Neural cell (in vitro differentiated cells): Measurements from ENCODE around the gene CCDC40. TPM values are rescaled to one million over a fixed set of nuclear protein-coding genes. Genes with fewer than 3 reads are reported as not detected.

Source experiments
- H2AFZ ChIP-seq: fragments of 200-600, 300-800 bp; sonication (generic), shearing (Covaris generic); 2 replicates; pipeline ENCODE4 v1.6.0; 2014; ENCODE audit warnings: low read depth, mild to moderate bottlenecking, antibody characterized with exemption, low read length, moderate library complexity
- H3F3A ChIP-seq: fragments of 200-600 bp; shearing (Covaris generic); 2 replicates; pipeline ENCODE4 v1.6.1; 2016; ENCODE audit warnings: mild to moderate bottlenecking, moderate library complexity, mixed read lengths, antibody characterized with exemption, low read length; ENCODE audit not compliant: insufficient read depth, poor library complexity, severe bottlenecking
- H3K27ac ChIP-seq: fragments of 200-600, 300-800 bp; sonication (generic), shearing (Covaris generic); 2 replicates; pipeline ENCODE4 v1.5.1; 2014; ENCODE audit warnings: mild to moderate bottlenecking, low read length, moderate library complexity
- H3K27me3 ChIP-seq: fragments of 300-800, 200-600 bp; sonication (generic), shearing (Covaris generic); 2 replicates; pipeline ENCODE4 v1.6.0; 2014; ENCODE audit warnings: mild to moderate bottlenecking, low read depth, low read length, moderate library complexity; ENCODE audit not compliant: insufficient read depth
- H3K36me3 ChIP-seq: fragments of 300-800, 200-600 bp; sonication (generic), shearing (Covaris generic); 2 replicates; pipeline ENCODE4 v1.5.1; 2014; ENCODE audit warnings: mild to moderate bottlenecking, antibody characterized with exemption, low read length, moderate library complexity; ENCODE audit not compliant: insufficient read depth
- H3K4me2 ChIP-seq: fragments of 300-800, 200-600 bp; sonication (generic), shearing (Covaris generic); 2 replicates; pipeline ENCODE4 v1.6.0; 2014; ENCODE audit warnings: mild to moderate bottlenecking, low read length
- H3K4me3 ChIP-seq: fragments of 300-800, 200-600 bp; sonication (generic), shearing (Covaris generic); 2 replicates; pipeline ENCODE4 v1.5.1; 2014; ENCODE audit warnings: mild to moderate bottlenecking, low read length, moderate library complexity
- H3K79me2 ChIP-seq: fragments of 200-600 bp; shearing (Covaris generic); replicated peaks from 2 replicates; pipeline ENCODE4 v1.6.0; 2014; ENCODE audit warnings: mild to moderate bottlenecking, low read length, moderate library complexity; ENCODE audit not compliant: insufficient read depth
- H3K9ac ChIP-seq: fragments of 300-800, 200-600 bp; sonication (generic), shearing (Covaris generic); 2 replicates; pipeline ENCODE4 v1.6.1; 2016; ENCODE audit warnings: mild to moderate bottlenecking, low read length, mixed read lengths
- H3K9me2 ChIP-seq: fragments of 200-600 bp; shearing (Covaris generic); 2 replicates; pipeline ENCODE4 v1.6.1; 2016; ENCODE audit warnings: mild to moderate bottlenecking, low read length, mixed read lengths; ENCODE audit not compliant: insufficient read depth
- H3K9me3 ChIP-seq: fragments of 200-600, 300-800 bp; sonication (generic), shearing (Covaris generic); 2 replicates; pipeline ENCODE4 v1.6.1; 2016; ENCODE audit warnings: mild to moderate bottlenecking, mixed run types, low read length, moderate library complexity, mixed read lengths
- H4K20me1 ChIP-seq: fragments of 200-600 bp; shearing (Covaris generic); 2 replicates; pipeline ENCODE4 v1.6.1; 2016; ENCODE audit warnings: mild to moderate bottlenecking, mixed run types; ENCODE audit not compliant: insufficient read depth
- EP300 ChIP-seq: fragments of 450-650 bp; conservative IDR thresholded peaks from 2 replicates; pipeline ENCODE4 v1.6.1; 2014; ENCODE audit warnings: antibody characterized with exemption, mild to moderate bottlenecking, moderate library complexity; ENCODE audit not compliant: poor library complexity, severe bottlenecking
- EZH2 ChIP-seq: fragments of 200-600, 300-800 bp; shearing (Covaris generic), sonication (generic); IDR thresholded peaks from 2 replicates; pipeline ENCODE4 v1.6.1; 2014; ENCODE audit warnings: antibody characterized with exemption, low read length, borderline replicate concordance, mild to moderate bottlenecking; ENCODE audit not compliant: insufficient read depth, poor library complexity, severe bottlenecking
- MXI1 ChIP-seq: fragments of 450-650 bp; conservative IDR thresholded peaks from 2 replicates; pipeline ENCODE4 v1.6.1; 2014; ENCODE audit warnings: antibody characterized with exemption, mild to moderate bottlenecking; ENCODE audit not compliant: poor library complexity, severe bottlenecking
- POLR2AphosphoS5 ChIP-seq: IDR thresholded peaks from 2 replicates; pipeline ENCODE4 v1.6.1; 2012
- RAD21 ChIP-seq: fragments of 450-650 bp; conservative IDR thresholded peaks from 2 replicates; pipeline ENCODE4 v1.6.1; 2014; ENCODE audit warnings: antibody characterized with exemption, mild to moderate bottlenecking, moderate library complexity
- REST ChIP-seq: IDR thresholded peaks from 2 replicates; pipeline ENCODE4 v1.6.1; 2012; ENCODE audit warnings: borderline replicate concordance
- SMC3 ChIP-seq: fragments of 450-650 bp; conservative IDR thresholded peaks from 2 replicates; pipeline ENCODE4 v1.6.1; 2014; ENCODE audit warnings: antibody characterized with exemption, mild to moderate bottlenecking, moderate library complexity; ENCODE audit not compliant: poor library complexity
- TAF1 ChIP-seq: IDR thresholded peaks from 2 replicates; pipeline ENCODE4 v1.6.1; 2012; ENCODE audit warnings: low read depth
- polyA plus RNA-seq: library from polyadenylated mRNA; depleted of rRNA; stranded (reverse); fragments of >200 nt; gene quantifications from 2 replicates; pipeline ENCODE4 v1.2.3, GENCODE V29; 2014
- TF ChIP-seq, protein P1 (sequence below): fragments of 450-650 bp; IDR thresholded peaks from 2 replicates; pipeline ENCODE4 v1.5.1; 2014; ENCODE audit warnings: antibody characterized with exemption, mild to moderate bottlenecking, moderate library complexity; ENCODE audit not compliant: poor library complexity, severe bottlenecking

The CCDC40 gene
- polyA plus RNA-seq, 1 donor from 2014 or later = 5.5 TPM

DNA sequence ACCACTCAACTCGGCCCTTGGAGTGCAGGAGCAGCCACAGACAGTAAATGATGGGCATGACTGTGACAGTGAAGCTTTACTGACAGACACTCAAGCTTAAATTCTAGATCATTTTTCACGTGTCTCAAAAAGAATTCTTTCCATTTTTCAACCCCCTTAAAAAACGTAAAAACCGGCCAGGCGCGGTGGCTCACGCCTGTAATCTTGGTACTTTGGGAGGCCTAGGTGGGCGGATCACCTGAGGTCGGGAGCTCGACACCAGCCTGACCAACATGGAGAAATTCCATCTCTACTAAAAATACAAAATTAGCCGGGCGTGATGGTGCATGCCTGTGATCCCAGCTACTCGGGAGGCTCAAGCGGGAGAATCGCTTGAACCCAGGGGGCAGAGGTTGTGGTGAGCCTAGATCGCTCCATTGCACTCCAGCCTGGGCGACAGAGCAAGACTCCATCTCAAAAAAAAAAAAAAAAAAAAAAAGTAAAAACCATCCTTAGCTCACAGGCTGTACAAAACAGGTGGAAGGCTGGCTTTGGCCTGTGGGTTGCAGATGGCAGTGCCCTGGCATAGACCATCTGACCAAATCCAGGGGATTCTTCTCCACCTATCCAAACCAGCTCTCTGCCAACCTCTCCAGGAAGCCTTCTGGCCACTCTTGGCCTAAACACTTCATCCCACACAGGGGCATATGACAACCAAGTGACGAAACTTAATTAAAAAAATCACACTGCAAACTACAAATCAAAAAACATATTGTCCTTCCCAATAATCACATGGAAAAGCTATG lies 19.0 kb upstream of the CCDC40 start (continued):
- TF ChIP-seq RAD21 (no peak), EP300 (no peak)

DNA sequence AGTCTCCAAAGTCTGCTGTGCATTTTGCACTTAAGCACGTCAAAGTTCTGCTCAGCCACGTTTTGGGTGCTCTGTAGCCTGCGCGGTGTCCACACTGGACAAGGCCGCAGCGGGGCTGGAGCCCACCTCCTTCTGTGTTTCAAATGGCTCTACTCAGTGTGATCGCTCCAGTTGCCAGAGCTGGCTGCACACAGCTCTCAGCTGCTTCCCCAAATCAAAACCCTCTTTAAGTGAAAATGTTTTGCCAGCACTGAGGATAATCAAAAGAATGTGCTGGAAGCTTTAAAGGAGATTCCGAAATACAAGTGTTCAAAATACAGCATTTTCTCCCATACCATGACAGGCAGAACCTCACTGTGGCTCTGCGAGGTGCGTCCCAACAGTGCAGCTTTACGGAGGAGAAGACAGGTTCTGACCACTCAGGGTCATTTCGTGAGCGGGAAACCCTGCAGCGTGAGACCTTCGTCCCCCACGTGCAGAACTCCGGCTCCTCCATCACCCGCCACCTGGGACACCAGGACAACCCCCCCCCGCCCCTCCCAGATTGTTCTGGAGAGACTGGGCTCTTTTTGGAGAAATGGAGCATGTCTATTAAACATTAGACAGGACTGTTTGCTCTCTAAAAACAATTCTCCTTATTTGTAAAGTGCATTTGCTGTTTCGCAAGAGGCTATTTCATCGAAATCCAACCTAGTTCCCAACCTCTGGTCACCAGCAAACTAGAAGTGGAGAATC lies 17.4 kb upstream of the CCDC40 start:
- H4K20me1 ChIP-seq = no peaks in the 10 kb centered on the region

DNA sequence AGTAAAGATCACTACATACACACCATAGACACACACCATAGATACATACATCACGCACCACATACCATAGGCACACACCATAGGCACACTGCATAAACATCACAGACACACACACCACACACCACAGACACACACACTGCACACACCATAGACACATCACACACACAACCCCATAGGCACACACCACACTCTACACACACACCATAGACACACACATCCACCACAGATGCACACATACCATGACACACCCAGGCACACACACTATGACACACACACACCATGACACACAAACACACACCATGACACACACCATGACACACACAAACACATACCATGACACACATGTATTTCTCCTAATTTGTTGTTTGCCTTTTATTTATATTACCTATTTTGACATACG lies 14.8 kb upstream of the CCDC40 start:
- no peak overlapping the region for H3K4me2 ChIP-seq
- no peak overlapping the region for H3K27ac ChIP-seq
- no peak overlapping the region for H3K4me3 ChIP-seq
- no peaks in the 10 kb centered on the region for H3K9me3 ChIP-seq
- H3K27me3 ChIP-seq = no peaks in the 10 kb centered on the region
- no peaks in the 10 kb centered on the region for H3K36me3 ChIP-seq
- H3K9ac ChIP-seq = no peak overlapping the region
- H2AFZ ChIP-seq = no peak overlapping the region
- no peaks in the 10 kb centered on the region for H3F3A ChIP-seq
- H3K79me2 ChIP-seq = peaks cover 9% of the 10 kb centered on the region
- H4K20me1 ChIP-seq = no peaks in the 10 kb centered on the region
- TF ChIP-seq, protein P1, sequence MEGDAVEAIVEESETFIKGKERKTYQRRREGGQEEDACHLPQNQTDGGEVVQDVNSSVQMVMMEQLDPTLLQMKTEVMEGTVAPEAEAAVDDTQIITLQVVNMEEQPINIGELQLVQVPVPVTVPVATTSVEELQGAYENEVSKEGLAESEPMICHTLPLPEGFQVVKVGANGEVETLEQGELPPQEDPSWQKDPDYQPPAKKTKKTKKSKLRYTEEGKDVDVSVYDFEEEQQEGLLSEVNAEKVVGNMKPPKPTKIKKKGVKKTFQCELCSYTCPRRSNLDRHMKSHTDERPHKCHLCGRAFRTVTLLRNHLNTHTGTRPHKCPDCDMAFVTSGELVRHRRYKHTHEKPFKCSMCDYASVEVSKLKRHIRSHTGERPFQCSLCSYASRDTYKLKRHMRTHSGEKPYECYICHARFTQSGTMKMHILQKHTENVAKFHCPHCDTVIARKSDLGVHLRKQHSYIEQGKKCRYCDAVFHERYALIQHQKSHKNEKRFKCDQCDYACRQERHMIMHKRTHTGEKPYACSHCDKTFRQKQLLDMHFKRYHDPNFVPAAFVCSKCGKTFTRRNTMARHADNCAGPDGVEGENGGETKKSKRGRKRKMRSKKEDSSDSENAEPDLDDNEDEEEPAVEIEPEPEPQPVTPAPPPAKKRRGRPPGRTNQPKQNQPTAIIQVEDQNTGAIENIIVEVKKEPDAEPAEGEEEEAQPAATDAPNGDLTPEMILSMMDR = no peak
- TF ChIP-seq REST (no peak), MXI1 (no peak), TAF1 (no peak), RAD21 (no peak), SMC3 (no peak), POLR2AphosphoS5 (no peak), EP300 (no peak), EZH2 (no peak)
- no peaks in the 10 kb centered on the region for H3K9me2 ChIP-seq

More for the DNA sequence above, 17.4 kb upstream of the CCDC40 start:
- no peak overlapping the region for H2AFZ ChIP-seq
- H3K27me3 ChIP-seq = no peaks in the 10 kb centered on the region
- no peak overlapping the region for H3K9ac ChIP-seq
- H3K36me3 ChIP-seq = no peaks in the 10 kb centered on the region
- no peaks in the 10 kb centered on the region for H3K9me2 ChIP-seq
- H3K4me2 ChIP-seq = no peak overlapping the region
- no peak overlapping the region for H3K27ac ChIP-seq
- H3F3A ChIP-seq = no peaks in the 10 kb centered on the region
- no peaks in the 10 kb centered on the region for H3K9me3 ChIP-seq
- no peak overlapping the region for H3K4me3 ChIP-seq
- no peak for TF ChIP-seq TAF1
- TF ChIP-seq, protein P1 = no peak
- peaks cover 13% of the 10 kb centered on the region for H3K79me2 ChIP-seq
